Fibroblast of lung (primary cell): ENCODE measurements around the gene LUC7L. TPM values are rescaled to one million over a fixed set of nuclear protein-coding genes. Genes with fewer than 3 reads are reported as not detected.
"Not testable (repeated sequence)": the region's sequence is repeated elsewhere in the genome, so short reads cannot be mapped to it uniquely, and the experiment has no call there.

ENCODE experiments used
- DNase-seq, 2 donors: peaks; one replicate each; pipeline versions ENCODE4 v3.0.0 to v3.0.0-alpha.2; 2010; ENCODE audit warnings: low read depth in 2 of 2
- H2AFZ ChIP-seq: 2 replicates; pipeline ENCODE4 v1.5.1; 2012; ENCODE audit warnings: low read length, control low read depth, inconsistent platforms
- H3K27ac ChIP-seq: 2 replicates; pipeline ENCODE4 v1.5.1; 2011; ENCODE audit warnings: low read length, control low read depth; ENCODE audit not compliant: insufficient read depth
- H3K27me3 ChIP-seq: 2 replicates; pipeline ENCODE4 v1.5.1; 2011; ENCODE audit warnings: mild to moderate bottlenecking, low read length; ENCODE audit not compliant: control insufficient read depth, insufficient read depth
- H3K36me3 ChIP-seq: 2 replicates; pipeline ENCODE4 v1.5.1; 2011; ENCODE audit warnings: low read length; ENCODE audit not compliant: control insufficient read depth, insufficient read depth
- H3K4me1 ChIP-seq: 2 replicates; pipeline ENCODE4 v1.5.1; 2011; ENCODE audit warnings: low read length; ENCODE audit not compliant: control insufficient read depth, insufficient read depth; ENCODE audit errors: extremely low read depth
- H3K4me2 ChIP-seq: 2 replicates; pipeline ENCODE4 v1.5.1; 2011; ENCODE audit warnings: low read length, control low read depth; ENCODE audit not compliant: insufficient read depth; ENCODE audit errors: extremely low read depth
- H3K4me3 ChIP-seq, 4 experiments: fragments of 200-600 bp in 1 of 4; sonication (generic) in 1 of 4; replicated peaks in 1 of 4; 2 replicates each; pipeline ENCODE4 v1.5.1; 2011 to 2016; ENCODE audit warnings: low read length in 4 of 4, low read depth in 3 of 4, mild to moderate bottlenecking in 3 of 4, control low read depth in 2 of 4, inconsistent platforms in 1 of 4, mixed read lengths in 1 of 4; ENCODE audit not compliant: insufficient read depth in 1 of 4; ENCODE audit errors: control extremely low read depth in 1 of 4
- H3K79me2 ChIP-seq: 2 replicates; pipeline ENCODE4 v1.5.1; 2012; ENCODE audit warnings: mild to moderate bottlenecking, low read length, inconsistent platforms; ENCODE audit not compliant: control insufficient read depth, insufficient read depth
- H3K9ac ChIP-seq: 2 replicates; pipeline ENCODE4 v1.5.1; 2011; ENCODE audit warnings: mild to moderate bottlenecking, low read length, control low read depth; ENCODE audit not compliant: insufficient read depth
- H3K9me3 ChIP-seq: 2 replicates; pipeline ENCODE4 v1.5.1; 2012; ENCODE audit warnings: low read depth, low read length; ENCODE audit not compliant: control insufficient read depth, insufficient read depth
- H4K20me1 ChIP-seq: 2 replicates; pipeline ENCODE4 v1.5.1; 2011; ENCODE audit warnings: low read length; ENCODE audit not compliant: control insufficient read depth, insufficient read depth; ENCODE audit errors: extremely low read depth
- CTCF ChIP-seq, 2 donors: IDR thresholded peaks in 1 of 2; conservative IDR thresholded peaks in 1 of 2; 1 replicate in 1 of 2; 2 replicates in 1 of 2; pipeline ENCODE4 v1.5.1; 2011 to 2012; ENCODE audit warnings: low read length in 2 of 2, control low read depth in 1 of 2, inconsistent platforms in 1 of 2, low read depth in 1 of 2, mild to moderate bottlenecking in 1 of 2
- EZH2 ChIP-seq: IDR thresholded peaks from 2 replicates; pipeline ENCODE4 v1.5.1; 2012; ENCODE audit warnings: low read length, control low read depth, mild to moderate bottlenecking; ENCODE audit errors: missing control alignments
- polyA plus RNA-seq, 2 donors: library from polyadenylated mRNA; depleted of rRNA in 1 of 2; stranded (reverse) in 1 of 2; unstranded in 1 of 2; fragments of >200 nt; gene quantifications; 2 replicates each; pipeline ENCODE4 v1.2.1, GENCODE V29; 2011 to 2012; ENCODE audit warnings: missing spikeins in 1 of 2
- total RNA-seq: library from RNA; depleted of rRNA; stranded (reverse); fragments of >200 nt; gene quantifications from 2 replicates; pipeline ENCODE4 v1.2.1, GENCODE V29; 2014

The LUC7L gene
- total and polyA plus RNA-seq, 2 donors (not counting 1 experiment from before 2014, with no cell fraction given) = 30.9 to 38.0 TPM

- no peaks in the 10 kb centered on the region for H3K4me1 ChIP-seq
- no peak for DNase-seq
- no peaks in the 10 kb centered on the region for H3K9me3 ChIP-seq
- no peaks in the 10 kb centered on the region for H3K36me3 ChIP-seq
- no peaks in the 10 kb centered on the region for H4K20me1 ChIP-seq
- H3K4me3 ChIP-seq = no peak overlapping the region
- H3K9ac ChIP-seq = no peak overlapping the region
- H3K27me3 ChIP-seq = no peaks in the 10 kb centered on the region
- no peak for TF ChIP-seq CTCF (conservative IDR thresholded peaks at IDR 0.05 in 1 of 2, IDR thresholded peaks at IDR 0.05 in 1 of 2; ENCODE audit: low read depth in 1 of 2, low read length in 2 of 2)
- TF ChIP-seq EZH2 = no peak
- H2AFZ ChIP-seq = no peak overlapping the region
- no peaks in the 10 kb centered on the region for H3K79me2 ChIP-seq
- H3K4me2 ChIP-seq = no peak overlapping the region
- no peak overlapping the region for H3K27ac ChIP-seq
Observed at GRCh38 chr16:269061-269796, 40.0 kb upstream of the LUC7L start.

- H3K4me2 ChIP-seq = no peak overlapping the region
- no peak overlapping the region for H3K27ac ChIP-seq
- H3K4me1 ChIP-seq = no peaks in the 10 kb centered on the region
- H3K9me3 ChIP-seq = no peaks in the 10 kb centered on the region
- TF ChIP-seq CTCF (conservative IDR thresholded peaks at IDR 0.05 in 1 of 2, IDR thresholded peaks at IDR 0.05 in 1 of 2; ENCODE audit: low read depth in 1 of 2, low read length in 2 of 2) (no peak), EZH2 (no peak)
- DNase-seq = no peak
- no peak overlapping the region for H3K4me3 ChIP-seq
- no peak overlapping the region for H2AFZ ChIP-seq
- no peaks in the 10 kb centered on the region for H4K20me1 ChIP-seq
- no peaks in the 10 kb centered on the region for H3K79me2 ChIP-seq
- no peaks in the 10 kb centered on the region for H3K36me3 ChIP-seq
- H3K9ac ChIP-seq = no peak overlapping the region
- no peaks in the 10 kb centered on the region for H3K27me3 ChIP-seq
Observed at GRCh38 chr16:268141-269053, 39.1 kb upstream of the LUC7L start.

GRCh38 chr16:267562-267961 lies 38.3 kb upstream of the LUC7L start:
- not testable (repeated sequence) for H3K79me2 ChIP-seq, H3K27ac ChIP-seq, H3K9me3 ChIP-seq, H3K9ac ChIP-seq, H3K36me3 ChIP-seq, DNase-seq, H3K4me1 ChIP-seq, H3K4me3 ChIP-seq, H2AFZ ChIP-seq, H3K4me2 ChIP-seq, H4K20me1 ChIP-seq, H3K27me3 ChIP-seq
